OCI-LY7 (cell line): ENCODE data around the gene CALN1. TPM values are rescaled to one million over a fixed set of nuclear protein-coding genes. Genes with fewer than 3 reads are reported as not detected.

Experiments used
- BruUV-seq: library from RNA; stranded (reverse); fragments of 400-500 nt; replicated peaks from 2 replicates; lab custom pipeline; 2021; lab: Mats Ljungman, UMichigan
- CTCF ChIA-PET: fragments of 300-600 bp; sonication (Branson Sonifier 250); formaldehyde crosslinking; loops from one replicate; lab custom pipeline; 2022; ENCODE audit warnings: antibody characterized with exemption; ENCODE audit not compliant: unreplicated experiment; lab: Charles Lee
- POLR2A ChIA-PET: fragments of 300-600 bp; sonication (Branson Sonifier 250); formaldehyde crosslinking; loops from one replicate; lab custom pipeline; 2022; ENCODE audit warnings: antibody characterized with exemption; lab: Charles Lee
- DNase-seq: peaks from one replicate; pipeline ENCODE4 v3.0.0-alpha.2; 2015; ENCODE audit warnings: low spot score
- H2AFZ ChIP-seq: fragments of 200-600 bp; sonication (generic), shearing (Covaris generic); 2 replicates; pipeline ENCODE4 v1.6.1; 2014; ENCODE audit warnings: mild to moderate bottlenecking, antibody characterized with exemption, low read length, moderate library complexity
- H3K27ac ChIP-seq: fragments of 200-600 bp; sonication (generic); 2 replicates; pipeline ENCODE4 v1.5.1; 2014; ENCODE audit warnings: mixed run types, low read depth, mild to moderate bottlenecking, moderate library complexity, low read length, inconsistent platforms; ENCODE audit not compliant: poor library complexity, severe bottlenecking
- H3K36me3 ChIP-seq: fragments of 200-600 bp; sonication (generic); 2 replicates; pipeline ENCODE4 v1.6.1; 2014; ENCODE audit warnings: mild to moderate bottlenecking, antibody characterized with exemption, low read length, moderate library complexity, mixed read lengths; ENCODE audit not compliant: insufficient read depth
- H3K4me1 ChIP-seq: fragments of 200-600 bp; sonication (generic); 2 replicates; pipeline ENCODE4 v1.5.1; 2014; ENCODE audit warnings: mild to moderate bottlenecking, low read length; ENCODE audit not compliant: insufficient read depth, poor library complexity, severe bottlenecking
- H3K4me2 ChIP-seq: fragments of 200-600 bp; sonication (generic); 2 replicates; pipeline ENCODE4 v1.6.1; 2014; ENCODE audit warnings: mild to moderate bottlenecking, low read length
- H3K4me3 ChIP-seq: fragments of 200-600 bp; sonication (generic); 2 replicates; pipeline ENCODE4 v1.5.1; 2014; ENCODE audit warnings: mild to moderate bottlenecking, low read depth, low read length; ENCODE audit not compliant: poor library complexity, severe bottlenecking
- H3K79me2 ChIP-seq: fragments of 200-600 bp; sonication (generic); 2 replicates; pipeline ENCODE4 v1.6.1; 2016; ENCODE audit warnings: low read depth, mild to moderate bottlenecking, low read length, moderate library complexity, mixed read lengths; ENCODE audit not compliant: insufficient read depth
- H3K9me2 ChIP-seq: fragments of 200-600 bp; sonication (generic); 2 replicates; pipeline ENCODE4 v1.6.1; 2016; ENCODE audit warnings: mild to moderate bottlenecking, low read length, mixed read lengths; ENCODE audit not compliant: insufficient read depth
- H3K9me3 ChIP-seq: fragments of 200-600 bp; sonication (generic); 2 replicates; pipeline ENCODE4 v1.6.1; 2014; ENCODE audit warnings: mild to moderate bottlenecking, mixed run types, low read length, mixed read lengths
- H4K20me1 ChIP-seq: fragments of 200-600 bp; sonication (generic); 2 replicates; pipeline ENCODE4 v1.6.1; 2014; ENCODE audit warnings: mild to moderate bottlenecking, antibody characterized with exemption, low read length, moderate library complexity, mixed read lengths; ENCODE audit not compliant: insufficient read depth
- CTCF ChIP-seq: fragments of 200-600 bp; sonication (generic); conservative IDR thresholded peaks from 2 replicates; pipeline ENCODE4 v1.5.1; 2014; ENCODE audit warnings: mild to moderate bottlenecking, antibody characterized with exemption, low read length, moderate library complexity, mixed read lengths
- EZH2phosphoT487 ChIP-seq: fragments of 200-600 bp; sonication (generic); IDR thresholded peaks from 2 replicates; pipeline ENCODE4 v1.6.1; 2018; ENCODE audit warnings: low read depth, borderline replicate concordance, mild to moderate bottlenecking, mixed run types, antibody characterized with exemption, low read length, moderate library complexity, mixed read lengths
- intact Hi-C: fragments of 100-400 bp; cut with micrococcal nuclease; formaldehyde crosslinking; loops from one replicate; pipeline ENCODE4 v1.10.0; 2022; ENCODE audit not compliant: unreplicated experiment
- total RNA-seq, 2 experiments: library from RNA; depleted of rRNA in 1 of 2; stranded (reverse); fragments of >200 nt in 1 of 2; shearing (Covaris generic) in 1 of 2; gene quantifications; 2 replicates each; pipeline ENCODE4 v1.2.3, GENCODE V29; 2014 to 2022

Gene CALN1
- total RNA-seq, 2 experiments from 2014 or later: not detected

GRCh38 chr7:72268090-72268489, 144.0 kb downstream of the CALN1 start:
- Histone ChIP-seq H3K79me2 (no peaks in the 10 kb centered on the region), H3K27ac (no peak overlapping the region), H3K4me1 (no peaks in the 10 kb centered on the region), H3K4me3 (no peak overlapping the region), H3K9me3 (no peaks in the 10 kb centered on the region), H3K9me2 (no peaks in the 10 kb centered on the region), H2AFZ (no peak overlapping the region), H3K36me3 (no peaks in the 10 kb centered on the region), H4K20me1 (no peaks in the 10 kb centered on the region), H3K4me2 (no peak overlapping the region)
- TF ChIP-seq EZH2phosphoT487: no peak
- no peak for TF ChIP-seq CTCF
- intact Hi-C loops: no loop called here
- CTCF ChIA-PET: interaction anchor here (0.6 kb wide), 1 partner anchor 13 kb away, joined by 3 read pairs; no protein-coding TSS in a partner anchor
- DNase-seq: no peak
- no TSS peak for BruUV-seq
- POLR2A ChIA-PET: interaction anchor here (0.6 kb wide), 1 partner anchor 126 kb away, joined by 5 read pairs; no protein-coding TSS in a partner anchor

GRCh38 chr7:72267291-72267800, 144.8 kb downstream of the CALN1 start:
- no TSS peak for BruUV-seq
- no peak for DNase-seq

More at GRCh38 chr7:72267291-72267800, 144.8 kb downstream of the CALN1 start:
- TF ChIP-seq CTCF (no peak), EZH2phosphoT487 (no peak)
- Histone ChIP-seq H3K36me3 (no peaks in the 10 kb centered on the region), H3K4me1 (no peaks in the 10 kb centered on the region), H3K9me3 (no peaks in the 10 kb centered on the region), H4K20me1 (no peaks in the 10 kb centered on the region), H3K9me2 (no peaks in the 10 kb centered on the region), H3K79me2 (no peaks in the 10 kb centered on the region), H3K27ac (no peak overlapping the region), H3K4me3 (no peak overlapping the region), H3K4me2 (no peak overlapping the region), H2AFZ (no peak overlapping the region)
- ChIA-PET POLR2A (no interaction called here), CTCF (no interaction called here)
- intact Hi-C loops: no loop called here
